Spleen (tissue), 7 donors: ENCODE data around the gene GAB1.

Source experiments
- POLR2A ChIP-seq, 3 donors: fragments of 450-650 bp; IDR thresholded peaks; one replicate each; pipeline ENCODE4 v1.5.1; 2017; ENCODE audit warnings: antibody characterized with exemption in 3 of 3, mild to moderate bottlenecking in 1 of 3
- POLR2AphosphoS5 ChIP-seq, 3 donors: sonication (generic); formaldehyde crosslinking; IDR thresholded peaks; one replicate each; pipeline ENCODE4 v1.5.1; 2017; ENCODE audit warnings: antibody characterized with exemption in 3 of 3
- TF ChIP-seq, protein P1 (sequence below), 11 experiments: fragments of 200-600 bp in 7 of 11; fragments of 450-650 bp in 4 of 11; sonication (generic) in 4 of 11; IDR thresholded peaks in 8 of 11; conservative IDR thresholded peaks in 3 of 11; 1 replicate in 7 of 11; 2 replicates in 4 of 11; pipeline versions ENCODE4 v1.4.0 to v1.8.0; 2016 to 2021; ENCODE audit warnings: antibody characterized with exemption in 11 of 11, inconsistent platforms in 4 of 11, mild to moderate bottlenecking in 1 of 11
- donor health status: DM: no; HTN: no; CAD: no; lungs with moderate emphysema.
- donor health status: DM: no; HTN: no; CAD: no.
- donor health status: DM: no; HTN: no; CAD: no.

- TF ChIP-seq, protein P1, sequence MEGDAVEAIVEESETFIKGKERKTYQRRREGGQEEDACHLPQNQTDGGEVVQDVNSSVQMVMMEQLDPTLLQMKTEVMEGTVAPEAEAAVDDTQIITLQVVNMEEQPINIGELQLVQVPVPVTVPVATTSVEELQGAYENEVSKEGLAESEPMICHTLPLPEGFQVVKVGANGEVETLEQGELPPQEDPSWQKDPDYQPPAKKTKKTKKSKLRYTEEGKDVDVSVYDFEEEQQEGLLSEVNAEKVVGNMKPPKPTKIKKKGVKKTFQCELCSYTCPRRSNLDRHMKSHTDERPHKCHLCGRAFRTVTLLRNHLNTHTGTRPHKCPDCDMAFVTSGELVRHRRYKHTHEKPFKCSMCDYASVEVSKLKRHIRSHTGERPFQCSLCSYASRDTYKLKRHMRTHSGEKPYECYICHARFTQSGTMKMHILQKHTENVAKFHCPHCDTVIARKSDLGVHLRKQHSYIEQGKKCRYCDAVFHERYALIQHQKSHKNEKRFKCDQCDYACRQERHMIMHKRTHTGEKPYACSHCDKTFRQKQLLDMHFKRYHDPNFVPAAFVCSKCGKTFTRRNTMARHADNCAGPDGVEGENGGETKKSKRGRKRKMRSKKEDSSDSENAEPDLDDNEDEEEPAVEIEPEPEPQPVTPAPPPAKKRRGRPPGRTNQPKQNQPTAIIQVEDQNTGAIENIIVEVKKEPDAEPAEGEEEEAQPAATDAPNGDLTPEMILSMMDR (IDR thresholded peaks at IDR 0.05 in 8 of 11, conservative IDR thresholded peaks at IDR 0.05 in 3 of 11), result no peak
- TF ChIP-seq POLR2A (IDR thresholded peaks at IDR 0.05) (no peak), POLR2AphosphoS5 (IDR thresholded peaks at IDR 0.05) (no peak)
These were observed 22.7 kb upstream of the GAB1 start for GRCh38 chr4:143313996-143314395.
